HG03575 (cell line): ENCODE results near the gene ARSA.
"Not testable (repeated sequence)": the region's sequence is repeated elsewhere in the genome, so short reads cannot be mapped to it uniquely, and the experiment has no call there.

Experiments used
- ATAC-seq: cut with Tn5 transposase; IDR thresholded peaks from one replicate; pipeline ENCODE4 v1.9.1; 2021; ENCODE audit not compliant: unreplicated experiment, insufficient number of reproducible peaks, low FRiP score; ENCODE audit errors: extremely low read depth

Gene ARSA

DNA sequence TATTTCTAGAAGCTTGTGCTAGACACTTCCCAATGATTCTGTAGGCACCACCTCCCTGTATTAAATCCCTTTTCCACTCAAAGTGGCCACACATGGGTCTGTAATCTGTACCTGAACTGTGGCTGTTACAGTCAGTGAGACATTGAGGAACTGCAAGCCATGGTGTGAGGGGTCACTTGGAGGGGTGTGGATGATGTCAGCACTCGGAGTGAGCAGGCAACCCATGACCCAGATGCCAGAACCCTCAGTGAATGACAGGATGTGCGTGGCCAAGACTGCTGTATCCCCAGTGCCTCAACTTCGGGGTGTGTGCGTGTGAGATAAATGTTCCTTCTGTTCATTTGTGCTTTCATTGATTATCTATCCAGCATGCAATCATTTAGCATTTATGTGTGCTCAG, 30.0 kb upstream of the ARSA start:
- no peak for ATAC-seq

DNA sequence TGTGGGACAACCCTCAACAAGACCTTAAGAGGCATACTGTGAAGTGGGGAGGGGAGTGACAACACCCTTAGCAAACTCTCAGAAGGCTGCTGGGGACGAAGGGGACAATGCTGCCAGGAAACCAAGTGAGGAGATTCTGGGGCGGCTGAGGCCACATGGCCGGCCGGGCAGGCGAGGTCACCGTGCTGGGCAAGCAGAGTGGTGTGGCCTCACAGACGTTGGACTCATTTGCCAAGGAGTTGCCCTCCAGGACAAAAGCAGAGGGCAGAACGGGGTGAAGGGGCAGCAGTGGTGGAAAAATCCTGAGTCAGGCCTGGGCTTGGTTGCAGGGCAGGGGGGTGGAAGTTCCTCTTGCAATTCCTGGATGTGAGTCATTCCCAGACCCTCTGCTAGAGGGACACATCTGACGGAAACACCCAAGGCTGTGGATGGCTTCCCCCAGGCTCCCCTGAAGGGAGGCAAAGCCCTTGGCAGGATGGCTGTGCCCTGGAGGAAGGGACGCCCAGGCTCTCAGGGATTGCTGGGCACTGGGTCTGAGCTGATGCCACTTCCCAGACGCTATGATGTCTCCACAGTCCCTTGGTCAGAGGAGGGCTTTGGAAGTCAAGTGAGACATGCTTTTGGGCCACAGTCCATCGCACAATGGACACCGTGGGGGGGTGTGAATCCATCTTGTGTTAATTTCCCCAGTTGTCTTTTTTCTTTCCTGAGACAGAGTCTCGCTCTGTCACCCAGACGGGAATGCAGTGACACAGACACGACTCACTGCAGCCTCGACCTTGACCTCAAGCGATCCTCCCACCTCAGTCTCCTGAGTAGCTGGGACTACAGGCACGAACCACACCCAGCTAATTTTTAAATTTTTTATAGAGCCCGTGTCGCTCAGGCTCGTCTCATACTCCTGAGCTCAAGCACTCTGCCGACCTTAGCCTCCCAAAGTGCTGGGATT, 28.4 kb upstream of the ARSA start:
- no peak for ATAC-seq

DNA sequence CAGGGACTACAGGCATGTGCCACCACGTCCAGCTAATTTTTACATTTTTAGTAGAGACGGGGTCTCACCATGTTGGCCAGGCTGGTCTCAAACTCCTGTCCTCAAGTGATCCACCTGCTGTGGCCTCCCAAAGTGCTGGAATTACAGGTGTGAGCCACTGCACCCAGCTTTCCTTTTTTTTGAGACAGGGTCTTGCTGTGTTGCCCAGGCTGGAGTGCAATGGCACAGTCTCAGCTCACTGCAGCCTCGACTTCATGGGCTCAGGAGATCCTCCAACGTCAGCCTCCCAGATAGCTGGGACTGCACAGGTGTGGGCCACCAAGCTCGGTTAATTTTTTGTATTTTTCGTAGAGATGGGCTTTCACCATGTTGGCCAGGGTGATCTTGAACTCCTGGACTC, 26.7 kb upstream of the ARSA start:
- not testable (repeated sequence) for ATAC-seq

- no peak for ATAC-seq
These were observed 25.3 kb upstream of the ARSA start for GRCh38 chr22:50653256-50653655.

GRCh38 chr22:50643821-50644101, 15.8 kb upstream of the ARSA start:
- not testable (repeated sequence) for ATAC-seq

DNA sequence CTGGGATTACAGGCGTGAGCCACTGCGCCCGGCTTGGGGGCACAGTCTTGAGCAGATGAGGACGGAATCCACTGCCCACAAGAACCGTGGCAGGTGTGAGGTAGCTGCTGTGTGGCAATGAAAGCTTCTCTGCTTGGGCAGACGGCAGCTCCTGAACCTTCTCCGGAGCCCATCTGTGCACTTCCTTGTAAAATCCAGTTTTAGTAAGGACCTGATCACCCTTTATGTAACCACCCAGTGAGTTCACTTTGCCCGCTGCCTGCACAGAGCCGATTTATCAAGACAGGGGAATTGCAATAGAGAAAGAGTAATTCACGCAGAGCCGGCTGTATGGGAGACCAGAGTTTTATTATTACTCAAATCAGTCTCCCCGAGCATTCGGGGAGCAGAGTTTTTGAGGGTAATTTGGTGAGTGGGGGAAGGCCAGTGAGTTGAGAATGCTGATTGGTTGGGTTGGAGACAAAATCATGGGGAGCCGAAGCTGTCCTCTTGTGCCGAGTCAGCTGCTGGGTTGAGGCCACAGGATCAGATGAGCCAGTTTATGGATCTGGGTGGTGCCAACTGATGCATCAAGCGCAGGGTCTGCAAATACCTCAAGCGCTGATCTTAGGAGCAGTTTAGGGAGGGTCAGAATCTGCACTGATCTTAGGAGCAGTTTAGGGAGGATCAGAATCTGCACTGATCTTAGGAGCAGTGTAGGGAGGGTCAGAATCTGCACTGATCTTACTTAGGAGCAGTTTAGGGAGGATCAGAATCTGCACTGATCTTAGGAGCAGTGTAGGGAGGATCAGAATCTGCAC, 15.3 kb upstream of the ARSA start:
- ATAC-seq: not testable (repeated sequence)

DNA sequence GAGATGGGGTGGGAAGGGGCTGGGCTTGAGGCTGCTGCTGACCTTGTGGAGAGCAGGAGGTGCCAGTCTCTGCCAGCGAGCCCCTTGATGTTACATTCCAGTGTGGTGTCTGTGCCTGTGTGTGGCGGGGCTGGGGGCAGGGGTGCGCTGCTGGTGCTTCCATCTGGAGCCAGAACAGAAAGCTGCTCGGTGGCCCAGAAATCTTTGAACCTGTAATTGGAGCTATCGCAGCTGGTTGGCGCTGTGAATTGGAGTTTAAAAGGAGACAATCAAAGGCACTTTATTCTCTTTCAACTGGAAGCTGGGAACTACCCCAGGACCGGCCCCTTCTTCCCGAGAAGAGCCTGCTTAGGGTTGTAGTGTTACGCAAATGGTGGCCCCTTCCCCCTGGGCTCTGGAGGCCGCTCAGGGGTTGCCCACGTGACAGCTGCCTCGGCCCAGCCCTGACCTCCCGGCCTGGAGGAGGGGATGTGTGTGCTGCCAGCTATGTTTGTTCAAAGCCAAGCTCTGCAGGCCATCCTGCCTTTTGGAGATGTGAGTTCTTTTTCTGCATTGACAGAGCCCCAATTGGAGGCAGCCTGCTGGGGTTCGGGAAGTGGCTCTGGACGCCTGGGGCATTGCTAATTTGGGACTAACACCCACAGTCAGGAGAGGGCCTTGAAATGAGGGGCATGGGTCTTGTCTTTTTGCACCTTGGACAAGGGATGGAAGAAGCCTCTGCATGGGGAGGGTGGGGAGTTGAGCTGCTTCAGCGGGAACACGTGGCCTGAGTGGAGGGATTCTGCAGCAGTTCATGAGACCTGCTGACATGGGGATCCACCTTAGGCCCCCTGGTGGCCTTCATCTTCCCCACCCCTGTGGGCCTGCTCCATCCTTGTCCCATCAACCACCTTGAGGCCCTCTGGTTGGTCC, 14.0 kb upstream of the ARSA start:
- ATAC-seq: no peak

DNA sequence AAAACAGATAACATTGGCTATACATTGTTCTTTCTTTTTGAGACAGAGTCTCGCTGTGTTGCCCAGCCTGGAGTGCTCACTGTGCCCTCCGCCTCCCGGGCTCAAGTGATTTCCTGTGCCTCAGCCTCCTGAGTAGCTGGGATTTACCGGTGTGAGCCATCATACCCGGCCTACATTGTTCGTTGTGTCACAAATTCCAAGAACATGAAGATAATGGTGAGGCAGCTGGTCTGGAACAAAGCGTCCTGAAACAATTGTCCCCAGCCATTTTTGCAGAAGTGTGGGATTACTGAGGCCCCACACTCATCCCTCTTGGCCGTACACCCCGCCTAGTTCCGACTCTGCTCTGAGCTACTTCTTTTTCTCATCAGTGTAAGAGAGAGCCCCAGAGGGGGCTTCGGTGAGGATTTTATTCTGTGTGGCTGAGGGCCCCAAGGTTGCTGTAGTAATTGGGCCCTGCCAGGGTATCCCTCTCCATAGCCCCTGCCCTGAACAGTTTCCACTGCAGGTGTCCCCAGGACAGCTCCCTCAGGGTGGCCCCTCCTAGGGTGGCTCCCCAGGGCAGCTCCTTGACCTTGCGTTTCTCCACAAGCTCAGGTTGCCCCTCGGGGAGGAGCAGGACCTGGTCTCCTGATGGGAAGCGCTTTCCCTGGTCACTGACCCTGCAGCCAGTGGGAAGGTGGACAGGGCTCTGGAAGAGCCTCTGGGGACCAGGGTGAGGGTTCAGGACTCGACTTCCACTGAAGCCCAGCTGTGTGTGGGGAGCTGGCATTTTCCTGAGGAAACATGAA, 13.1 kb upstream of the ARSA start:
- ATAC-seq: no peak

- not testable (repeated sequence) for ATAC-seq
These were observed 12.3 kb upstream of the ARSA start for GRCh38 chr22:50640296-50640695.

DNA sequence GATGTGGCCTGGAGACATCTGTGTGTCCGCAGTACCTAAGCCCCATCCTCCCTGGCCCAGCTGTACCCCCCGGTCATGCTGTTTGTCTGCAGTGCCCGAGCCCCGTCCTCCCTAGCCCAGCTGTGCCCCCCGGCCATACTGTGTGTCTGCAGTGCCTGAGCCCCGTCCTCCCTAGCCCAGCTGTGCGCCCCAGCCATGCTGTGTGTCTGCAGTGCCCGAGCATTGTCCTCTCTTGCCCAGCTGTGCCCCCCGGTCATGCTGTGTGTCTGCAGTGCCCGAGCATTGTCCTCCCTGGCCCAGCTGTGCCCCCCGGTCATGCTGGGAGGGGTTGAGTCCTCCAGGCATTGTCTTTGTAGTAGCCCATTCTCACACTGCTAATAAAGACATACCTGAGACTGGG, 7.6 kb upstream of the ARSA start:
- no peak for ATAC-seq

GRCh38 chr22:50633771-50634170, 5.8 kb upstream of the ARSA start:
- no peak for ATAC-seq

DNA sequence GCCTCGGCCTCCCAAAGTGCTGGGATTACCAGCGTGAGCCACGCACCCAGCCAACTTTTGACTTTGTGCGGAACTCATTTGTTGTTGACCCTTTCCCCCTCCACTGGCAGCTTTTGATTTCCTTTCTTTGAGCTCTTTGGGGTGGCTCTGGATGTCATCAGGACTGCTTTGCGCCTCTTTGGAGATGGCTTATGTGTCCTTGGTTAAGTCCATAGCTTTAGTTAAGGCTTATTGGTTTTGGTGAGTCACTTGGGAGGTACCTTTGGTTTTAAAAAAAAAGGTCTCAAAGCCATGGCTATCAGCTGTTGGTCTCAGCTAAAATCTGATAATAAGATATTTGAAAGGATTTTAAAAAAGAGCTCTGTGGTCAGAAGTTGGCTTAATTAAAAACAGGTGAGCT, 5.1 kb upstream of the ARSA start:
- ATAC-seq: no peak

DNA sequence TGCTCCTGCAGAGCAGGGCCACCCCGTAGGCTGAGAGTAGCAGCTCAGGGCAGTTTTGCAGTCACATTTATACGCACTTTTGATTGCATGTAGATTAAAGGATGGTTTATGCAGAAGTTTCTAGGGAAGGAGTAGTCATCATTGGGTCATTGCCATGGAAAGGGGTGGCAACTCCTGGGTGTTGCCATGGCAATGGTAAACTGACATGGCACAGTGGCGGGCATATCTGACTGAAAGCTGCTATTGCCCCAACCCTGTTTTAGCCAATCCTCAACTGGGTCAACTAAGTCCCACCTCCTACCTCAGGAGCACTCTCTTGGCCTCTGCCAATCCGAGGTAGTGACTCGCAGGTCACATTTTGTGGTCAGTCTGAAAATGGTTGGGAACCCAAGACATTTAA, 2.4 kb upstream of the ARSA start:
- ATAC-seq: no peak

- no peak for ATAC-seq
These were observed 687 bp upstream of the ARSA start for GRCh38 chr22:50628543-50629134.

DNA sequence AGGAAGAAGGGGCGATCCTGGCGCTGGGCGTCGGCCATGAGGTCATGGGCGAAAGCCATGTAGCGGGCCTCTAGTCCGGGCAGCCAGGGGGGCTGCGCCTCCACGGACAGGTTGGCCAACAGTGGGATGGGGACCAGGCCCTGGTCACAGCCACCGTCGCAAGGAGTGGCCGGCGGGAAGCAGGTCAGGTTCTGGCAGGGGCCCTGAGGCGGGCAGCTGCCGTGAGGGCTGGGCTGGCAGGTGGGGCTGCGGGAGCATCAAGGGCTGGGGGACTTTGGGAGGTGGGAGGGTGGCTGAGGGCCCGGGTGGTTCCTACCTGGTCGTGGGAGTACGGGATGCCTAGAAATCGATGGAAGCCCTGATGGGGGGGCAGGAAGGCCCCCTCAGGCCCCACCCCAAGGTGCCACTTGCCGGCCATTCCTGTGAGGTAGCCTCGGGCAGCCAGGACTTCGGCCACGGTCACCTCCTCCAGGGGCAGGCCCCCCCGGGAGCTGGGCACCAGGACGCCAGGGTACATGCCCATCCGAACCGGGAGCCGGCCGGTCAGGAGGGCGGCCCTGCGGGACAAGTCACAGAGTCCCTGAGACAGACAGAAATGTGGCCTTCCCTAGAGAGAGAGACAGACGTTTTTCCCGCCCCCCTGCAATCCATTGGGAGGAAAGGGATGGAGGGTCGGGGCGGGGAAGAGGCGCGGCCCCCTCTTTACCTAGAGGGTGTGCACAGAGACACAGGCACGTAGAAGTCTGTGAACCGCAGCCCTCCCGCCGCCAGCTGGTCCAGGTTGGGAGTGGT, 906 bp downstream of the ARSA start:
- ATAC-seq: no peak

GRCh38 chr22:50626314-50626849, 1.6 kb downstream of the ARSA start:
- ATAC-seq: no peak

GRCh38 chr22:50625568-50626313, 2.2 kb downstream of the ARSA start:
- no peak for ATAC-seq
